MM.1S (cell line): Measurements from ENCODE around the gene IKBKG.

Experiments used
- CTCF ChIP-seq: fragments of 300-600 bp; sonication (generic); IDR thresholded peaks from 2 replicates; pipeline ENCODE4 v1.5.1; 2016; ENCODE audit warnings: antibody characterized with exemption, low read length, mixed read lengths
- EZH2phosphoT487 ChIP-seq: fragments of 300-600 bp; sonication (generic); IDR thresholded peaks from 2 replicates; pipeline ENCODE4 v1.6.1; 2018; ENCODE audit warnings: antibody characterized with exemption, low read length

- TF ChIP-seq CTCF, result no peak
- TF ChIP-seq EZH2phosphoT487, result no peak
Observed at GRCh38 chrX:154592505-154592904, 45.1 kb downstream of the IKBKG start.
